Measurements from ENCODE around the gene ICAM4. TPM values are rescaled to one million over a fixed set of nuclear protein-coding genes. Genes with fewer than 3 reads are reported as not detected.
A peak's percentile ranks its signal among the peaks of the same experiment; 100 is the strongest.

The ICAM4 gene
- total RNA-seq, 2 experiments from 2014 or later: 1.5 to 2.0 TPM

GRCh38 chr19:10294368-10294697, 7.6 kb downstream of the ICAM4 start:
- peaks cover 65% of the 10 kb centered on the region for H3K27me3 Mint-ChIP-seq
- H3K9me3 Mint-ChIP-seq: no peaks in the 10 kb centered on the region
- ChIA-PET POLR2A (interaction anchor here (2.1 kb wide), 1 partner anchor 24 kb away, joined by 8 read pairs; the partner anchor contains the start of gene ICAM1), CTCF (no interaction called here)
- no peak for DNase-seq
- H3K36me3 Mint-ChIP-seq (ENCODE audit: low read depth): peaks cover 9% of the 10 kb centered on the region
- H3K27ac Mint-ChIP-seq: no peak overlapping the region
- H3K4me3 Mint-ChIP-seq: peak overlapping the region; percentile 13
- peaks cover 54% of the 10 kb centered on the region for H3K4me1 Mint-ChIP-seq

- ChIA-PET CTCF (no interaction called here), POLR2A (interaction anchor here (0.7 to 2.7 kb wide), 3 partner anchors 8 to 137 kb away, joined by 3 to 10 read pairs (median 8); partner anchors contain the start of genes ICAM1 and ICAM4)
- H3K27ac Mint-ChIP-seq: no peak overlapping the region
- peak; percentile 78 for DNase-seq
- peaks cover 47% of the 10 kb centered on the region for H3K4me1 Mint-ChIP-seq
- no peaks in the 10 kb centered on the region for H3K9me3 Mint-ChIP-seq
- H3K36me3 Mint-ChIP-seq (ENCODE audit: low read depth): peaks cover 9% of the 10 kb centered on the region
- peak overlapping the region; percentile 71 for H3K4me3 Mint-ChIP-seq
- peaks cover 61% of the 10 kb centered on the region for H3K27me3 Mint-ChIP-seq
Observed at GRCh38 chr19:10295305-10295846, 8.6 kb downstream of the ICAM4 start.

GRCh38 chr19:10295847-10296591, 9.3 kb downstream of the ICAM4 start:
- Mint-ChIP-seq H3K9me3 (no peaks in the 10 kb centered on the region), H3K4me3 (peak overlapping the region; percentile 71), H3K36me3 (ENCODE audit: low read depth) (peaks cover 9% of the 10 kb centered on the region), H3K27me3 (peaks cover 55% of the 10 kb centered on the region), H3K4me1 (peaks cover 41% of the 10 kb centered on the region), H3K27ac (no peak overlapping the region)
- no peak for DNase-seq
- CTCF ChIA-PET: no interaction called here
- POLR2A ChIA-PET: interaction anchor here (0.7 to 2.7 kb wide), 4 partner anchors 9 to 136 kb away, joined by 3 to 10 read pairs (median 6); partner anchors contain the start of genes ICAM1 and ICAM4

- no peaks in the 10 kb centered on the region for H3K36me3 Mint-ChIP-seq (ENCODE audit: low read depth)
- no peak for DNase-seq
- H3K4me1 Mint-ChIP-seq: peaks cover 16% of the 10 kb centered on the region
- H3K27me3 Mint-ChIP-seq: peaks cover 24% of the 10 kb centered on the region
- CTCF ChIA-PET: interaction anchor here (1.0 to 1.6 kb wide), 3 partner anchors 29 to 106 kb away, joined by 3 to 4 read pairs (median 3); partner anchors contain the start of gene ICAM1
- POLR2A ChIA-PET: no interaction called here
- H3K9me3 Mint-ChIP-seq: no peaks in the 10 kb centered on the region
- H3K4me3 Mint-ChIP-seq: no peak overlapping the region
- no peak overlapping the region for H3K27ac Mint-ChIP-seq
Observed at GRCh38 chr19:10299545-10300458, 13.0 kb downstream of the ICAM4 start.

GRCh38 chr19:10305139-10305806, 18.5 kb downstream of the ICAM4 start:
- Mint-ChIP-seq H3K36me3 (ENCODE audit: low read depth) (no peaks in the 10 kb centered on the region), H3K4me1 (peaks cover 5% of the 10 kb centered on the region), H3K27me3 (peaks cover 5% of the 10 kb centered on the region), H3K9me3 (no peaks in the 10 kb centered on the region), H3K27ac (no peak overlapping the region), H3K4me3 (no peak overlapping the region)
- ChIA-PET POLR2A (interaction anchor here (0.9 to 1.6 kb wide), 2 partner anchors 11 to 34 kb away, joined by 3 to 4 read pairs; partner anchors contain the start of genes FDX2 and ICAM1), CTCF (interaction anchor here (0.8 kb wide), 1 partner anchor 46 kb away, joined by 4 read pairs; no protein-coding TSS in a partner anchor)
- no peak for DNase-seq

- no peak overlapping the region for H3K27ac Mint-ChIP-seq
- no peak overlapping the region for H3K4me3 Mint-ChIP-seq
- CTCF ChIA-PET: no interaction called here
- H3K4me1 Mint-ChIP-seq: peaks cover 5% of the 10 kb centered on the region
- peaks cover 3% of the 10 kb centered on the region for H3K27me3 Mint-ChIP-seq
- H3K36me3 Mint-ChIP-seq (ENCODE audit: low read depth): no peaks in the 10 kb centered on the region
- DNase-seq: no peak
- POLR2A ChIA-PET: no interaction called here
- H3K9me3 Mint-ChIP-seq: no peaks in the 10 kb centered on the region
Observed at GRCh38 chr19:10306327-10306726, 19.6 kb downstream of the ICAM4 start.

- Mint-ChIP-seq H3K27ac (no peak within 1 kb of the TSS), H3K4me3 (no peak within 1 kb of the TSS), H3K27me3 (no peaks in the 10 kb centered on the region), H3K4me1 (peaks cover 3% of the 10 kb centered on the region), H3K36me3 (ENCODE audit: low read depth) (no peaks in the 10 kb centered on the region), H3K9me3 (no peaks in the 10 kb centered on the region)
- DNase-seq: no peak
- ChIA-PET CTCF (no interaction called here), POLR2A (no interaction called here)
Observed at GRCh38 chr19:10309423-10309822, 22.7 kb downstream of the ICAM4 start, which contains the start of gene ZGLP1. ZGLP1 (minus strand) TSS chr19:10309815.

- peaks cover 18% of the 10 kb centered on the region for H3K4me1 Mint-ChIP-seq
- no peaks in the 10 kb centered on the region for H3K27me3 Mint-ChIP-seq
- peak; percentile 89 for DNase-seq
- peaks cover 26% of the 10 kb centered on the region for H3K36me3 Mint-ChIP-seq (ENCODE audit: low read depth)
- ChIA-PET POLR2A (interaction anchor here (0.5 to 1.5 kb wide), 6 partner anchors 10 to 45 kb away, joined by 3 to 4 read pairs (median 3); partner anchors contain the start of genes ICAM1 and ICAM4), CTCF (interaction anchor here (1.2 to 1.8 kb wide), 3 partner anchors 45 to 73 kb away, joined by 3 to 5 read pairs (median 5); partner anchors contain the start of gene ICAM1)
- peak within 1 kb of the TSS; percentile 83 for H3K4me3 Mint-ChIP-seq
- peak within 1 kb of the TSS; percentile 70 for H3K27ac Mint-ChIP-seq
- no peaks in the 10 kb centered on the region for H3K9me3 Mint-ChIP-seq
Observed at GRCh38 chr19:10315335-10316214, 28.8 kb downstream of the ICAM4 start, which contains the start of gene FDX2. FDX2 (minus strand) TSS chr19:10316015; CDS start chr19:10315996, 19 bp downstream.

- H3K9me3 Mint-ChIP-seq: no peaks in the 10 kb centered on the region
- no peaks in the 10 kb centered on the region for H3K27me3 Mint-ChIP-seq
- no peak for DNase-seq
- ChIA-PET CTCF (no interaction called here), POLR2A (interaction anchor here (1.0 to 1.1 kb wide), 2 partner anchors 11 to 30 kb away, joined by 3 read pairs; partner anchors contain the start of gene ICAM4)
- H3K4me3 Mint-ChIP-seq: peak overlapping the region; percentile 83
- H3K36me3 Mint-ChIP-seq (ENCODE audit: low read depth): peaks cover 26% of the 10 kb centered on the region
- peaks cover 18% of the 10 kb centered on the region for H3K4me1 Mint-ChIP-seq
- H3K27ac Mint-ChIP-seq: peak overlapping the region; percentile 70
Observed at GRCh38 chr19:10316229-10317044, 29.7 kb downstream of the ICAM4 start.

GRCh38 chr19:10317045-10317856, 30.5 kb downstream of the ICAM4 start:
- CTCF ChIA-PET: no interaction called here
- POLR2A ChIA-PET: interaction anchor here (1.1 to 1.7 kb wide), 2 partner anchors 30 to 63 kb away, joined by 3 to 5 read pairs; partner anchors contain the start of genes ICAM4 and TYK2
- H3K36me3 Mint-ChIP-seq (ENCODE audit: low read depth): peaks cover 33% of the 10 kb centered on the region

More at GRCh38 chr19:10317045-10317856, 30.5 kb downstream of the ICAM4 start:
- DNase-seq: no peak
- Mint-ChIP-seq H3K27me3 (no peaks in the 10 kb centered on the region), H3K9me3 (no peaks in the 10 kb centered on the region), H3K4me3 (no peak overlapping the region), H3K4me1 (peaks cover 18% of the 10 kb centered on the region), H3K27ac (no peak overlapping the region)

Data from activated CD4-positive, alpha-beta memory T cell treated with anti-CD3 and anti-CD28 coated beads, Interleukin-2, amount 10 ng/mL, durations not matched to agents 7 days and 5 days (primary cell).